ENCODE results near the gene TCF4.

The TCF4 gene

GRCh38 chr18:55404832-55405465 lies 183.0 kb downstream of the TCF4 start:
- no peak overlapping the region for H3K4me3 ChIP-seq (ENCODE audit: low read length)
- TF ChIP-seq CTCF (conservative IDR thresholded peaks at IDR 0.05; ENCODE audit: low read depth, low read length), result no peak

GRCh38 chr18:55404136-55404830 lies 183.7 kb downstream of the TCF4 start:
- TF ChIP-seq CTCF (conservative IDR thresholded peaks at IDR 0.05; ENCODE audit: low read depth, low read length), result no peak
- no peak for DNase-seq (ENCODE audit: low read depth)
- H3K4me3 ChIP-seq (ENCODE audit: low read length), result no peak overlapping the region

More at GRCh38 chr18:55404832-55405465, 183.0 kb downstream of the TCF4 start:
- DNase-seq (ENCODE audit: low read depth), result no peak

- H3K4me3 ChIP-seq (ENCODE audit: low read length), result no peak overlapping the region
- no peak for TF ChIP-seq CTCF (conservative IDR thresholded peaks at IDR 0.05; ENCODE audit: low read depth, low read length)
- DNase-seq (ENCODE audit: low read depth), result no peak
Observed at GRCh38 chr18:55403421-55403949, 184.5 kb downstream of the TCF4 start.

- H3K4me3 ChIP-seq (ENCODE audit: low read length), result peak overlapping the region; percentile 16
- DNase-seq (ENCODE audit: low read depth), result no peak
Observed at GRCh38 chr18:55402731-55403405, 185.1 kb downstream of the TCF4 start.

GRCh38 chr18:55401638-55402191 lies 186.3 kb downstream of the TCF4 start:
- H3K4me3 ChIP-seq (ENCODE audit: low read length), result peak overlapping the region; percentile 32
- DNase-seq (ENCODE audit: low read depth), result peak; percentile 72
- TF ChIP-seq CTCF (conservative IDR thresholded peaks at IDR 0.05; ENCODE audit: low read depth, low read length), result no peak

More at GRCh38 chr18:55402731-55403405, 185.1 kb downstream of the TCF4 start:
- TF ChIP-seq CTCF (conservative IDR thresholded peaks at IDR 0.05; ENCODE audit: low read depth, low read length), result no peak

GRCh38 chr18:55400590-55401541 lies 187.1 kb downstream of the TCF4 start:
- H3K4me3 ChIP-seq (ENCODE audit: low read length), result peak overlapping the region; percentile 32
- no peak for TF ChIP-seq CTCF (conservative IDR thresholded peaks at IDR 0.05; ENCODE audit: low read depth, low read length)
- DNase-seq (ENCODE audit: low read depth), result no peak
